ENCODE results near the gene CASP7.

Gene CASP7

DNA sequence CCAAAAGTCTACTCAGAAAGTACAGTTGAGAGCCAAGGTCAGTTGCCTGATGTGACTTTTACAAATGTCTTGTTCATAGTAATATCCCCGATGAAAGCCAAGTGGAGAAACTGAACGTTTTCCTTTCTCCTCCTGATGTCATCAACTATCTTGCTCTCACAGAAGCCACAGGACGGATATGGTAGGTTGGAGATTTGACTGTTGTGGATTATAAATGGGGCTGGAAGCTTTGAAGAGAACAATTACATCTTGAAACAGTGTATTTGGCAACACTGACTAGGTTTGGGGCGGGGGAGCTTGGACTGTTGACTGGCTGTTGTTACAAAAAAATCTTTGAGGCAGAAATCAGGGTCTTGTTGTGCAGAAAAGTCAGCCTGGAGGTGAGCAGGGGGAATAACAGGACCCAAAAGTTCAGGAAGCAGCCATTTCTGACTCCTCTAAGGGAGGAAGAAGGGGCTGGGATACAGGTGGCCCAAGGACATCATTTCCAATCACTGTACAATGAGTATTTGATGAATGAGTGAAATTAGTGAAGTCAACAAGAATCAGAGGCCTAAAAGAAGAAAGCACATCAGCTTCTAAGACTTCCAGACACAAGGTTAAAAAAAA is 96.1 kb downstream of the CASP7 start:
- H3K4me3 ChIP-seq (replicated peaks; ENCODE audit: low read depth, low read length) = no peak overlapping the region
- TF ChIP-seq CTCF (IDR thresholded peaks at IDR 0.05; ENCODE audit: low read depth, low read length, missing control alignments) = no peak
- DNase-seq (ENCODE audit: extremely low read depth, low read depth) = no peak

DNA sequence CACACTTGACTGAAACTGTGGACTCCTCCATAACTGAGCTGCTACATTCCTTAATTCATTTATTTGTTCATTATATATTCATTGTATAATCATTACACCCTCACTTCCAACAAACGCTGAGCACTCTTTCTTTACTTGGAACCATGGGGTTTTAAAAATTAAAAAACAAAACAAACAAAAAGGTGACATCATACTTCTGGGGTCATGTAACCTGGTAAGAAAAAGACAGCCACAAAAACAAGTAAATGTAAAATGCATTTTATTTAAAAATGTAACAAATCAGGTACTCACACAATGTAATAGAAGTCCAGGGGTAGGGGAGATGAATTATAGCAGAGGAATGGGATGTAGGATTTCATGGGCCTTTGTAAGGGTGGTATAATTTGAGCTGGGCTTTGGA is 96.8 kb downstream of the CASP7 start:
- H3K4me3 ChIP-seq (replicated peaks; ENCODE audit: low read depth, low read length) = no peak overlapping the region
- TF ChIP-seq CTCF (IDR thresholded peaks at IDR 0.05; ENCODE audit: low read depth, low read length, missing control alignments) = no peak
- no peak for DNase-seq (ENCODE audit: extremely low read depth, low read depth)
